ENCODE measurements around the gene FTCDNL1.

GRCh38 chr2:199797431-199798403 lies 53.3 kb downstream of the FTCDNL1 start:
- TF ChIP-seq REST (tag by site-specific recombination; IDR thresholded peaks at IDR 0.05) (no peak), CTCF (tag by site-specific recombination; IDR thresholded peaks at IDR 0.05) (no peak), PRDM10 (tag by site-specific recombination; IDR thresholded peaks at IDR 0.05) (no peak), ZNF645 (tag by site-specific recombination; IDR thresholded peaks at IDR 0.05) (no peak)

Measured in HEK293 (cell line).